Umbilical cord (tissue), 2 donors: Measurements from ENCODE around the gene WAC. TPM values are rescaled to one million over a fixed set of nuclear protein-coding genes. Genes with fewer than 3 reads are reported as not detected.
A peak's percentile ranks its signal among the peaks of the same experiment; 100 is the strongest.
"Not testable (repeated sequence)": the region's sequence is repeated elsewhere in the genome, so short reads cannot be mapped to it uniquely, and the experiment has no call there.

Experiments used
- DNase-seq: peaks from one replicate; pipeline ENCODE4 v3.0.0-alpha.2; 2015; ENCODE audit warnings: low spot score
- total RNA-seq: library from RNA; depleted of rRNA; stranded (reverse); fragments of >200 nt; gene quantifications from one replicate; pipeline ENCODE4 v1.2.3, GENCODE V29; 2014; ENCODE audit warnings: low replicate concordance; ENCODE audit not compliant: insufficient read depth

The WAC gene
- total RNA-seq, 1 donor from 2014 or later, result 156 TPM

GRCh38 chr10:28564905-28565304, 32.0 kb downstream of the WAC start:
- no peak for DNase-seq

- no peak for DNase-seq
Observed at GRCh38 chr10:28566458-28567015, 33.6 kb downstream of the WAC start.

- peak; percentile 25 for DNase-seq
Observed at GRCh38 chr10:28569506-28570159, 36.7 kb downstream of the WAC start.

GRCh38 chr10:28570598-28570997, 37.7 kb downstream of the WAC start:
- no peak for DNase-seq

GRCh38 chr10:28571265-28571664, 38.3 kb downstream of the WAC start:
- no peak for DNase-seq

GRCh38 chr10:28574214-28574613, 41.3 kb downstream of the WAC start:
- not testable (repeated sequence) for DNase-seq

- DNase-seq, result no peak
Observed at GRCh38 chr10:28575852-28576251, 42.9 kb downstream of the WAC start.

- no peak for DNase-seq
Observed at GRCh38 chr10:28577506-28577905, 44.6 kb downstream of the WAC start.

GRCh38 chr10:28578454-28578853, 45.5 kb downstream of the WAC start:
- no peak for DNase-seq

GRCh38 chr10:28580825-28581224, 47.9 kb downstream of the WAC start:
- no peak for DNase-seq

GRCh38 chr10:28581916-28582315, 49.0 kb downstream of the WAC start:
- DNase-seq, result no peak

GRCh38 chr10:28585076-28585475, 52.2 kb downstream of the WAC start:
- DNase-seq, result no peak

- no peak for DNase-seq
Observed at GRCh38 chr10:28586176-28586575, 53.3 kb downstream of the WAC start.

GRCh38 chr10:28587270-28587969, 54.5 kb downstream of the WAC start:
- DNase-seq, result peak; percentile 42

GRCh38 chr10:28587970-28588290, 55.0 kb downstream of the WAC start:
- DNase-seq, result peak; percentile 67

GRCh38 chr10:28592953-28593352, 60.0 kb downstream of the WAC start:
- no peak for DNase-seq

- DNase-seq, result no peak
Observed at GRCh38 chr10:28593811-28594210, 60.9 kb downstream of the WAC start.

GRCh38 chr10:28594406-28594805, 61.5 kb downstream of the WAC start:
- no peak for DNase-seq

GRCh38 chr10:28595613-28596012, 62.7 kb downstream of the WAC start:
- no peak for DNase-seq

- no peak for DNase-seq
Observed at GRCh38 chr10:28600056-28600455, 67.1 kb downstream of the WAC start.

- DNase-seq, result no peak
Observed at GRCh38 chr10:28601012-28601411, 68.1 kb downstream of the WAC start.

- DNase-seq, result no peak
Observed at GRCh38 chr10:28604567-28605536, 71.9 kb downstream of the WAC start.
